Lung (tissue), 12 donors: ENCODE results near the gene IRGC. TPM values are rescaled to one million over a fixed set of nuclear protein-coding genes. Genes with fewer than 3 reads are reported as not detected.

ENCODE experiments used
- ATAC-seq: fragments of 200-7000 bp; cut with Tn5 transposase; one replicate; pipeline ENCODE4 v1.9.1; 2020; ENCODE audit warnings: moderate number of reproducible peaks; ENCODE audit not compliant: insufficient read depth, low FRiP score
- DNase-seq, 3 donors: peaks; one replicate each; pipeline ENCODE4 v3.0.0-alpha.2; 2013 to 2017
- H3K27ac ChIP-seq, 2 donors: one replicate each; pipeline ENCODE4 v1.5.1; 2013; ENCODE audit warnings: mild to moderate bottlenecking in 2 of 2, moderate library complexity in 2 of 2, control low read depth in 1 of 2, inconsistent platforms in 1 of 2, low read depth in 1 of 2, low read length in 1 of 2
- H3K27me3 ChIP-seq, 3 donors: one replicate each; pipeline ENCODE4 v1.5.1; 2013; ENCODE audit warnings: low read length in 2 of 3; ENCODE audit not compliant: control insufficient read depth in 3 of 3, insufficient read depth in 3 of 3
- H3K36me3 ChIP-seq, 4 donors: one replicate each; pipeline ENCODE4 v1.5.1; 2013; ENCODE audit warnings: low read length in 4 of 4, mild to moderate bottlenecking in 1 of 4, moderate library complexity in 1 of 4; ENCODE audit not compliant: control insufficient read depth in 4 of 4, insufficient read depth in 4 of 4
- H3K4me1 ChIP-seq, 5 donors: one replicate each; pipeline ENCODE4 v1.5.1; 2013; ENCODE audit warnings: low read length in 5 of 5, mild to moderate bottlenecking in 2 of 5, moderate library complexity in 1 of 5; ENCODE audit not compliant: control insufficient read depth in 5 of 5, insufficient read depth in 5 of 5
- H3K4me3 ChIP-seq: one replicate; pipeline ENCODE4 v1.5.1; 2013; ENCODE audit warnings: mild to moderate bottlenecking, control low read depth, moderate library complexity
- H3K9ac ChIP-seq, 2 donors: one replicate each; pipeline ENCODE4 v1.5.1; 2013; ENCODE audit warnings: low read length in 2 of 2, control low read depth in 1 of 2; ENCODE audit not compliant: insufficient read depth in 1 of 2
- H3K9me3 ChIP-seq, 4 donors: one replicate each; pipeline ENCODE4 v1.5.1; 2013; ENCODE audit warnings: low read length in 3 of 4, mild to moderate bottlenecking in 1 of 4, moderate library complexity in 1 of 4; ENCODE audit not compliant: control insufficient read depth in 4 of 4, insufficient read depth in 3 of 4
- CTCF ChIP-seq: IDR thresholded peaks from 2 replicates; pipeline ENCODE4 v1.5.1; 2012; ENCODE audit warnings: mild to moderate bottlenecking; ENCODE audit errors: control extremely low read depth, extremely low read depth
- WGBS, 2 donors: extraction: QIAGEN DNeasy Blood & Tissue Kit; methylation state at CpG; one replicate each; pipeline ENCODE4 v1.1.7; 2013; 5-methylcytosine and 5-hydroxymethylcytosine counted together
- polyA plus RNA-seq, 2 donors: library from polyadenylated mRNA; stranded (reverse); fragments of 200-250 nt; gene quantifications; one replicate each; pipeline ENCODE4 v1.2.1, GENCODE V29; 2013
- total RNA-seq, 2 donors: library from RNA; depleted of rRNA in 1 of 2; stranded (reverse); fragments of >200 nt in 1 of 2; gene quantifications; one replicate each; pipeline ENCODE4 v1.2.1, GENCODE V29; 2014 to 2021
- donor health status: control.
- donor health status: control.
- donor health status: Bipolar disorder and iron deficiency.
- donor health status: healthy.
- donor health status: DM: yes; HTN: yes; CAD: no.

The IRGC gene
- total and polyA plus RNA-seq, 4 donors, result not detected

- H3K27me3 ChIP-seq, result no peaks in the 10 kb centered on the region
- no peak overlapping the region for H3K27ac ChIP-seq
- TF ChIP-seq CTCF, result no peak
- ATAC-seq, result no peak
- DNase-seq, result no peak
- H3K4me1 ChIP-seq, result peaks cover 0 to 4% (median 0%) of the 10 kb centered on the region in 5 donors
- H3K9ac ChIP-seq, result no peak overlapping the region
- H3K4me3 ChIP-seq, result no peak overlapping the region
- H3K9me3 ChIP-seq, result no peaks in the 10 kb centered on the region
- 39 to 65% methylated on average over 15 of the region's 15 CpGs for WGBS, 2 donors
- H3K36me3 ChIP-seq, result no peaks in the 10 kb centered on the region
Observed at GRCh38 chr19:43768273-43769050, 52.6 kb downstream of the IRGC start.

GRCh38 chr19:43769256-43769655 lies 53.4 kb downstream of the IRGC start:
- Histone ChIP-seq H3K4me3 (no peak overlapping the region), H3K9me3 (no peaks in the 10 kb centered on the region), H3K4me1 (peaks cover 0 to 7% (median 0%) of the 10 kb centered on the region in 5 donors), H3K27me3 (no peaks in the 10 kb centered on the region), H3K27ac (no peak overlapping the region), H3K9ac (no peak overlapping the region), H3K36me3 (no peaks in the 10 kb centered on the region)
- 90 to 91% methylated on average over 14 of the region's 14 CpGs for WGBS, 2 donors
- DNase-seq, result no peak
- TF ChIP-seq CTCF, result no peak
- ATAC-seq, result no peak

Other genes with a start within 250 kb of the IRGC start
- 10 to 100 TPM in 1 of 2 donors, 1 to 10 TPM in 1; 9.8 to 23.4 TPM for gene PHLDB3, start 211.3 kb upstream of the IRGC start, total RNA-seq
- gene PHLDB3, start 211.3 kb upstream of the IRGC start, polyA plus RNA-seq, result 1 to 10 TPM; 5.8 to 6.0 TPM
- gene ETHE1, start 188.9 kb upstream of the IRGC start, total RNA-seq, result 10 to 100 TPM; 15.0 to 49.3 TPM
- 10 to 100 TPM; 25.7 to 76.9 TPM for gene ETHE1, start 188.9 kb upstream of the IRGC start, polyA plus RNA-seq
- gene ZNF575, start 182.9 kb upstream of the IRGC start, total RNA-seq, result 1 to 10 TPM in 1 of 2 donors, under 1 TPM in 1; 0.65 to 2.3 TPM
- gene ZNF575, start 182.9 kb upstream of the IRGC start, polyA plus RNA-seq, result under 1 TPM; 0.48 to 0.65 TPM
- 10 to 100 TPM; 26.5 to 32.2 TPM for gene XRCC1, start 140.5 kb upstream of the IRGC start, total RNA-seq
- gene XRCC1, start 140.5 kb upstream of the IRGC start, polyA plus RNA-seq, result 10 to 100 TPM; 15.4 to 22.4 TPM
- 1 to 10 TPM; 6.1 to 8.9 TPM for gene PINLYP, start 140.3 kb upstream of the IRGC start, total RNA-seq
- gene PINLYP, start 140.3 kb upstream of the IRGC start, polyA plus RNA-seq, result 10 to 100 TPM in 1 of 2 donors, 1 to 10 TPM in 1; 7.9 to 14.2 TPM
- gene IRGQ, start 119.9 kb upstream of the IRGC start, total RNA-seq, result 10 to 100 TPM; 23.7 to 28.3 TPM
- gene IRGQ, start 119.9 kb upstream of the IRGC start, polyA plus RNA-seq, result 1 to 10 TPM; 3.8 to 7.5 TPM
- gene ZNF576, start 119.5 kb upstream of the IRGC start, total RNA-seq, result 10 to 100 TPM in 1 of 2 donors, 1 to 10 TPM in 1; 5.8 to 14.8 TPM
- gene ZNF576, start 119.5 kb upstream of the IRGC start, polyA plus RNA-seq, result 10 to 100 TPM in 1 of 2 donors, 1 to 10 TPM in 1; 9.8 to 17.2 TPM
- gene SRRM5, start 104.0 kb upstream of the IRGC start, total RNA-seq, result under 1 TPM in 1 of 2 donors, not detected in 1; 0.31 TPM
- under 1 TPM; 0.22 to 0.49 TPM for gene SRRM5, start 104.0 kb upstream of the IRGC start, polyA plus RNA-seq
- 10 to 100 TPM; 42.6 to 49.9 TPM for gene ZNF428, start 96.4 kb upstream of the IRGC start, total RNA-seq
- 10 to 100 TPM; 27.9 to 95.3 TPM for gene ZNF428, start 96.4 kb upstream of the IRGC start, polyA plus RNA-seq
- 10 to 100 TPM in 1 of 2 donors, 1 to 10 TPM in 1; 5.9 to 12.2 TPM for gene CADM4, start 76.2 kb upstream of the IRGC start, total RNA-seq
- gene CADM4, start 76.2 kb upstream of the IRGC start, polyA plus RNA-seq, result 1 to 10 TPM; 6.3 to 8.7 TPM
- 100 to 1,000 TPM in 1 of 2 donors, 10 to 100 TPM in 1; 65.6 to 107 TPM for gene PLAUR, start 45.9 kb upstream of the IRGC start, total RNA-seq
- 100 to 1,000 TPM in 1 of 2 donors, 10 to 100 TPM in 1; 36.3 to 298 TPM for gene PLAUR, start 45.9 kb upstream of the IRGC start, polyA plus RNA-seq
- gene SMG9, start 38.9 kb downstream of the IRGC start, total RNA-seq, result 10 to 100 TPM; 23.5 to 55.9 TPM
- 10 to 100 TPM; 29.0 to 30.2 TPM for gene SMG9, start 38.9 kb downstream of the IRGC start, polyA plus RNA-seq
- 10 to 100 TPM in 1 of 2 donors, 1 to 10 TPM in 1; 2.4 to 13.5 TPM for gene KCNN4, start 64.9 kb downstream of the IRGC start, total RNA-seq
- 10 to 100 TPM; 11.9 to 31.7 TPM for gene KCNN4, start 64.9 kb downstream of the IRGC start, polyA plus RNA-seq
- gene LYPD5, start 86.4 kb downstream of the IRGC start, total RNA-seq, result 1 to 10 TPM in 1 of 2 donors, under 1 TPM in 1; 0.51 to 8.1 TPM
- 1 to 10 TPM; 2.4 to 3.3 TPM for gene LYPD5, start 86.4 kb downstream of the IRGC start, polyA plus RNA-seq
- 10 to 100 TPM in 1 of 2 donors, 1 to 10 TPM in 1; 6.1 to 34.2 TPM for gene ZNF283, start 111.2 kb downstream of the IRGC start, total RNA-seq
- gene ZNF283, start 111.2 kb downstream of the IRGC start, polyA plus RNA-seq, result 1 to 10 TPM; 1.6 to 2.5 TPM
- 1 to 10 TPM; 1.1 to 2.8 TPM for gene ZNF404, start 167.9 kb downstream of the IRGC start, total RNA-seq
- gene ZNF404, start 167.9 kb downstream of the IRGC start, polyA plus RNA-seq, result 1 to 10 TPM in 1 of 2 donors, under 1 TPM in 1; 0.80 to 2.9 TPM
- gene ZNF45, start 219.2 kb downstream of the IRGC start, total RNA-seq, result 10 to 100 TPM in 1 of 2 donors, 1 to 10 TPM in 1; 9.9 to 20.6 TPM
- 1 to 10 TPM; 2.8 to 6.2 TPM for gene ZNF45, start 219.2 kb downstream of the IRGC start, polyA plus RNA-seq
- gene ZNF221, start 235.2 kb downstream of the IRGC start, total RNA-seq, result 10 to 100 TPM in 1 of 2 donors, 1 to 10 TPM in 1; 2.6 to 13.1 TPM
- under 1 TPM; 0.71 to 0.81 TPM for gene ZNF221, start 235.2 kb downstream of the IRGC start, polyA plus RNA-seq